Neural cell (in vitro differentiated cells): ENCODE measurements around the gene OR4E1. TPM values are rescaled to one million over a fixed set of nuclear protein-coding genes. Genes with fewer than 3 reads are reported as not detected.

ENCODE experiments used
- H2AFZ ChIP-seq: fragments of 200-600, 300-800 bp; sonication (generic), shearing (Covaris generic); 2 replicates; pipeline ENCODE4 v1.6.0; 2014; ENCODE audit warnings: low read depth, mild to moderate bottlenecking, antibody characterized with exemption, low read length, moderate library complexity
- H3F3A ChIP-seq: fragments of 200-600 bp; shearing (Covaris generic); 2 replicates; pipeline ENCODE4 v1.6.1; 2016; ENCODE audit warnings: mild to moderate bottlenecking, moderate library complexity, mixed read lengths, antibody characterized with exemption, low read length; ENCODE audit not compliant: insufficient read depth, poor library complexity, severe bottlenecking
- H3K27ac ChIP-seq: fragments of 200-600, 300-800 bp; sonication (generic), shearing (Covaris generic); 2 replicates; pipeline ENCODE4 v1.5.1; 2014; ENCODE audit warnings: mild to moderate bottlenecking, low read length, moderate library complexity
- H3K27me3 ChIP-seq: fragments of 300-800, 200-600 bp; sonication (generic), shearing (Covaris generic); 2 replicates; pipeline ENCODE4 v1.6.0; 2014; ENCODE audit warnings: mild to moderate bottlenecking, low read depth, low read length, moderate library complexity; ENCODE audit not compliant: insufficient read depth
- H3K36me3 ChIP-seq: fragments of 300-800, 200-600 bp; sonication (generic), shearing (Covaris generic); 2 replicates; pipeline ENCODE4 v1.5.1; 2014; ENCODE audit warnings: mild to moderate bottlenecking, antibody characterized with exemption, low read length, moderate library complexity; ENCODE audit not compliant: insufficient read depth
- H3K4me2 ChIP-seq: fragments of 300-800, 200-600 bp; sonication (generic), shearing (Covaris generic); 2 replicates; pipeline ENCODE4 v1.6.0; 2014; ENCODE audit warnings: mild to moderate bottlenecking, low read length
- H3K4me3 ChIP-seq: fragments of 300-800, 200-600 bp; sonication (generic), shearing (Covaris generic); 2 replicates; pipeline ENCODE4 v1.5.1; 2014; ENCODE audit warnings: mild to moderate bottlenecking, low read length, moderate library complexity
- H3K79me2 ChIP-seq: fragments of 200-600 bp; shearing (Covaris generic); replicated peaks from 2 replicates; pipeline ENCODE4 v1.6.0; 2014; ENCODE audit warnings: mild to moderate bottlenecking, low read length, moderate library complexity; ENCODE audit not compliant: insufficient read depth
- H3K9ac ChIP-seq: fragments of 300-800, 200-600 bp; sonication (generic), shearing (Covaris generic); 2 replicates; pipeline ENCODE4 v1.6.1; 2016; ENCODE audit warnings: mild to moderate bottlenecking, low read length, mixed read lengths
- H3K9me2 ChIP-seq: fragments of 200-600 bp; shearing (Covaris generic); 2 replicates; pipeline ENCODE4 v1.6.1; 2016; ENCODE audit warnings: mild to moderate bottlenecking, low read length, mixed read lengths; ENCODE audit not compliant: insufficient read depth
- H3K9me3 ChIP-seq: fragments of 200-600, 300-800 bp; sonication (generic), shearing (Covaris generic); 2 replicates; pipeline ENCODE4 v1.6.1; 2016; ENCODE audit warnings: mild to moderate bottlenecking, mixed run types, low read length, moderate library complexity, mixed read lengths
- H4K20me1 ChIP-seq: fragments of 200-600 bp; shearing (Covaris generic); 2 replicates; pipeline ENCODE4 v1.6.1; 2016; ENCODE audit warnings: mild to moderate bottlenecking, mixed run types; ENCODE audit not compliant: insufficient read depth
- EP300 ChIP-seq: fragments of 450-650 bp; conservative IDR thresholded peaks from 2 replicates; pipeline ENCODE4 v1.6.1; 2014; ENCODE audit warnings: antibody characterized with exemption, mild to moderate bottlenecking, moderate library complexity; ENCODE audit not compliant: poor library complexity, severe bottlenecking
- EZH2 ChIP-seq: fragments of 200-600, 300-800 bp; shearing (Covaris generic), sonication (generic); IDR thresholded peaks from 2 replicates; pipeline ENCODE4 v1.6.1; 2014; ENCODE audit warnings: antibody characterized with exemption, low read length, borderline replicate concordance, mild to moderate bottlenecking; ENCODE audit not compliant: insufficient read depth, poor library complexity, severe bottlenecking
- MXI1 ChIP-seq: fragments of 450-650 bp; conservative IDR thresholded peaks from 2 replicates; pipeline ENCODE4 v1.6.1; 2014; ENCODE audit warnings: antibody characterized with exemption, mild to moderate bottlenecking; ENCODE audit not compliant: poor library complexity, severe bottlenecking
- POLR2AphosphoS5 ChIP-seq: IDR thresholded peaks from 2 replicates; pipeline ENCODE4 v1.6.1; 2012
- RAD21 ChIP-seq: fragments of 450-650 bp; conservative IDR thresholded peaks from 2 replicates; pipeline ENCODE4 v1.6.1; 2014; ENCODE audit warnings: antibody characterized with exemption, mild to moderate bottlenecking, moderate library complexity
- SMC3 ChIP-seq: fragments of 450-650 bp; conservative IDR thresholded peaks from 2 replicates; pipeline ENCODE4 v1.6.1; 2014; ENCODE audit warnings: antibody characterized with exemption, mild to moderate bottlenecking, moderate library complexity; ENCODE audit not compliant: poor library complexity
- TAF1 ChIP-seq: IDR thresholded peaks from 2 replicates; pipeline ENCODE4 v1.6.1; 2012; ENCODE audit warnings: low read depth
- polyA plus RNA-seq: library from polyadenylated mRNA; depleted of rRNA; stranded (reverse); fragments of >200 nt; gene quantifications from 2 replicates; pipeline ENCODE4 v1.2.3, GENCODE V29; 2014
- TF ChIP-seq, protein P1 (sequence below): fragments of 450-650 bp; IDR thresholded peaks from 2 replicates; pipeline ENCODE4 v1.5.1; 2014; ENCODE audit warnings: antibody characterized with exemption, mild to moderate bottlenecking, moderate library complexity; ENCODE audit not compliant: poor library complexity, severe bottlenecking
- TF ChIP-seq, protein P2 (sequence below): IDR thresholded peaks from 2 replicates; pipeline ENCODE4 v1.6.1; 2012; ENCODE audit warnings: borderline replicate concordance

The OR4E1 gene
- polyA plus RNA-seq, 1 donor from 2014 or later = not detected

DNA sequence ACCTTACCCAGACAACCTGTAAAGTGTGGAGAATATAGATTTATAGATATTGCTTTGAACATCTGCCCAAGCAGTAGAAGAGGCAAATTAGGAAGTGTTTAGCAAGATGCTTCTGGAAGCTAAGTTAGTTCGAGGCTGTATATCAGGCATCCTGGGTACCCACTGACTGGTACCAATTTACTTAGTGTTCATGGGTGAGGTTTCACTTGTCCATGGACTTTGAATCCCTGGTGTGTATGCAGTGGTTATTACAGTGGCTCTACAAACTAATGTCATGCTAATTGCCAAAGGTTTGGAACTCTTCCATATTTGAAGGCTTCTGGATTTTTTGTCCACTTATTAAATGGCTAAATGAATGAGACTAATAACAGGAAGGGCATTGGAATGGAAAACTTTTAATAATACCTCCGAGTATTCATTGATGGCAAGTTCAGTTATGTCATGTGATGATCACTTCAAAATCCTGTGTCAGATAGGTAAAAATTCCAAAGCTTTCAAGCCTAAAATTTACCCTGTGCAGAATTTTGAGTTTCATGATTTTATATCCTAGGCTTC, 20.2 kb downstream of the OR4E1 start, which contains the start of gene OR4E2:
OR4E2 (plus strand) TSS at position 505 of the 555 bp plus-strand sequence. CDS start 11,248 bp downstream, outside the sequence.
- no peak within 1 kb of the TSS for H3K27ac ChIP-seq

DNA sequence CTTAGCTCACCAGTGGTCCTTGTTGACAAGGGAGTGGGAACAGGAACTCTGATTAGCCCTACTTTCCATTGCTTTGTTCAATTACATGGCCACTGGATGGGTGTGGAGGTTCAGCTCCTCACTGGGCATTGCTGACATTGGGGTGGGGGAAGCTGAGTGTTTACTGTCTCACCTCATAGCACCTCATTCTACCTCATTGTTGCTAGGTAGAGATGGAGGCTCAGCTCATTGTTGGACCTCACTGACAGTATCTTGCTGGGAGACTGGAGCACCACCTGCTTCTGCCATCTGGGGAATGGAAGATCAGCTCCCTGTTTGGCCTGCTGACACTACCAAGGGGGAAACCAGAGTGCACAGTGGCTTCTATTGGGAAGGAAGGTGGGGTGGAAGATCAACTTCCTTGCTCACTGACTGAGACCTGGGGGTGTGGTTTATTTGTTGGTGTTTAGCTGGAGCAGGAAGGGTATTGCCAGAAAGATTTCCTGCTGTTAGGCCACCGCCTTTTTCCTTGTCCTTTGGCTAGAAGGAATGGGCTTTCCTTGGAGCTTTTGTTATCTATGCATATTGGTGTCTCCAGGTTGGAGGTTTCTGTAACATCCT, 21.3 kb downstream of the OR4E1 start:
- Histone ChIP-seq H3K9ac (no peak overlapping the region), H3F3A (no peaks in the 10 kb centered on the region), H4K20me1 (no peaks in the 10 kb centered on the region), H3K4me3 (no peak overlapping the region), H2AFZ (no peak overlapping the region), H3K36me3 (no peaks in the 10 kb centered on the region), H3K27me3 (no peaks in the 10 kb centered on the region), H3K27ac (no peak overlapping the region), H3K79me2 (no peaks in the 10 kb centered on the region), H3K4me2 (no peak overlapping the region), H3K9me3 (no peaks in the 10 kb centered on the region), H3K9me2 (no peaks in the 10 kb centered on the region)
- TF ChIP-seq, protein P1, sequence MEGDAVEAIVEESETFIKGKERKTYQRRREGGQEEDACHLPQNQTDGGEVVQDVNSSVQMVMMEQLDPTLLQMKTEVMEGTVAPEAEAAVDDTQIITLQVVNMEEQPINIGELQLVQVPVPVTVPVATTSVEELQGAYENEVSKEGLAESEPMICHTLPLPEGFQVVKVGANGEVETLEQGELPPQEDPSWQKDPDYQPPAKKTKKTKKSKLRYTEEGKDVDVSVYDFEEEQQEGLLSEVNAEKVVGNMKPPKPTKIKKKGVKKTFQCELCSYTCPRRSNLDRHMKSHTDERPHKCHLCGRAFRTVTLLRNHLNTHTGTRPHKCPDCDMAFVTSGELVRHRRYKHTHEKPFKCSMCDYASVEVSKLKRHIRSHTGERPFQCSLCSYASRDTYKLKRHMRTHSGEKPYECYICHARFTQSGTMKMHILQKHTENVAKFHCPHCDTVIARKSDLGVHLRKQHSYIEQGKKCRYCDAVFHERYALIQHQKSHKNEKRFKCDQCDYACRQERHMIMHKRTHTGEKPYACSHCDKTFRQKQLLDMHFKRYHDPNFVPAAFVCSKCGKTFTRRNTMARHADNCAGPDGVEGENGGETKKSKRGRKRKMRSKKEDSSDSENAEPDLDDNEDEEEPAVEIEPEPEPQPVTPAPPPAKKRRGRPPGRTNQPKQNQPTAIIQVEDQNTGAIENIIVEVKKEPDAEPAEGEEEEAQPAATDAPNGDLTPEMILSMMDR = no peak
- TF ChIP-seq SMC3 (no peak), RAD21 (no peak), MXI1 (no peak), EZH2 (no peak), POLR2AphosphoS5 (no peak), TAF1 (no peak), EP300 (no peak)
- TF ChIP-seq, protein P2, sequence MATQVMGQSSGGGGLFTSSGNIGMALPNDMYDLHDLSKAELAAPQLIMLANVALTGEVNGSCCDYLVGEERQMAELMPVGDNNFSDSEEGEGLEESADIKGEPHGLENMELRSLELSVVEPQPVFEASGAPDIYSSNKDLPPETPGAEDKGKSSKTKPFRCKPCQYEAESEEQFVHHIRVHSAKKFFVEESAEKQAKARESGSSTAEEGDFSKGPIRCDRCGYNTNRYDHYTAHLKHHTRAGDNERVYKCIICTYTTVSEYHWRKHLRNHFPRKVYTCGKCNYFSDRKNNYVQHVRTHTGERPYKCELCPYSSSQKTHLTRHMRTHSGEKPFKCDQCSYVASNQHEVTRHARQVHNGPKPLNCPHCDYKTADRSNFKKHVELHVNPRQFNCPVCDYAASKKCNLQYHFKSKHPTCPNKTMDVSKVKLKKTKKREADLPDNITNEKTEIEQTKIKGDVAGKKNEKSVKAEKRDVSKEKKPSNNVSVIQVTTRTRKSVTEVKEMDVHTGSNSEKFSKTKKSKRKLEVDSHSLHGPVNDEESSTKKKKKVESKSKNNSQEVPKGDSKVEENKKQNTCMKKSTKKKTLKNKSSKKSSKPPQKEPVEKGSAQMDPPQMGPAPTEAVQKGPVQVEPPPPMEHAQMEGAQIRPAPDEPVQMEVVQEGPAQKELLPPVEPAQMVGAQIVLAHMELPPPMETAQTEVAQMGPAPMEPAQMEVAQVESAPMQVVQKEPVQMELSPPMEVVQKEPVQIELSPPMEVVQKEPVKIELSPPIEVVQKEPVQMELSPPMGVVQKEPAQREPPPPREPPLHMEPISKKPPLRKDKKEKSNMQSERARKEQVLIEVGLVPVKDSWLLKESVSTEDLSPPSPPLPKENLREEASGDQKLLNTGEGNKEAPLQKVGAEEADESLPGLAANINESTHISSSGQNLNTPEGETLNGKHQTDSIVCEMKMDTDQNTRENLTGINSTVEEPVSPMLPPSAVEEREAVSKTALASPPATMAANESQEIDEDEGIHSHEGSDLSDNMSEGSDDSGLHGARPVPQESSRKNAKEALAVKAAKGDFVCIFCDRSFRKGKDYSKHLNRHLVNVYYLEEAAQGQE = no peak

More for the DNA sequence above, 20.2 kb downstream of the OR4E1 start, which contains the start of gene OR4E2:
- Histone ChIP-seq H2AFZ (no peak within 1 kb of the TSS), H3F3A (no peaks in the 10 kb centered on the region), H3K4me2 (no peak within 1 kb of the TSS), H3K9me2 (no peaks in the 10 kb centered on the region), H4K20me1 (no peaks in the 10 kb centered on the region), H3K27me3 (no peaks in the 10 kb centered on the region), H3K9ac (no peak within 1 kb of the TSS), H3K36me3 (no peaks in the 10 kb centered on the region), H3K4me3 (no peak within 1 kb of the TSS), H3K9me3 (no peaks in the 10 kb centered on the region), H3K79me2 (no peaks in the 10 kb centered on the region)
- TF ChIP-seq SMC3 = no peak
- TF ChIP-seq EZH2 = no peak
- no peak for TF ChIP-seq EP300
- TF ChIP-seq, protein P1 = no peak
- TF ChIP-seq MXI1 = no peak
- TF ChIP-seq POLR2AphosphoS5 = no peak
- TF ChIP-seq, protein P2 = no peak
- TF ChIP-seq RAD21 = no peak
- no peak for TF ChIP-seq TAF1
